8988T (cell line): Measurements from ENCODE around the gene TLE5.
"Not testable (repeated sequence)": the region's sequence is repeated elsewhere in the genome, so short reads cannot be mapped to it uniquely, and the experiment has no call there.

Experiments used
- DNase-seq: peaks from one replicate; pipeline ENCODE4 v3.0.0; 2011

Gene TLE5

GRCh38 chr19:3020321-3020960, 41.9 kb downstream of the TLE5 start:
- no peak for DNase-seq

- no peak for DNase-seq
Measured at GRCh38 chr19:3019211-3019854, 43.0 kb downstream of the TLE5 start.

- DNase-seq = no peak
Measured at GRCh38 chr19:3017923-3018322, 44.4 kb downstream of the TLE5 start.

GRCh38 chr19:3015126-3016057, 46.9 kb downstream of the TLE5 start:
- no peak for DNase-seq

- DNase-seq = no peak
Measured at GRCh38 chr19:3014135-3014534, 48.2 kb downstream of the TLE5 start.

GRCh38 chr19:3013263-3013725, 49.0 kb downstream of the TLE5 start:
- no peak for DNase-seq

GRCh38 chr19:3012621-3013262, 49.6 kb downstream of the TLE5 start:
- no peak for DNase-seq

GRCh38 chr19:3012059-3012458, 50.2 kb downstream of the TLE5 start:
- DNase-seq = not testable (repeated sequence)

GRCh38 chr19:3010871-3011270, 51.4 kb downstream of the TLE5 start:
- DNase-seq = no peak

GRCh38 chr19:3008994-3009393, 53.3 kb downstream of the TLE5 start:
- no peak for DNase-seq

GRCh38 chr19:3007975-3008374, 54.3 kb downstream of the TLE5 start:
- no peak for DNase-seq

- no peak for DNase-seq
Measured at GRCh38 chr19:3006075-3006767, 56.1 kb downstream of the TLE5 start.

- no peak for DNase-seq
Measured at GRCh38 chr19:3005345-3005744, 57.0 kb downstream of the TLE5 start.

- DNase-seq = no peak
Measured at GRCh38 chr19:3004522-3004921, 57.8 kb downstream of the TLE5 start.

GRCh38 chr19:3003046-3003445, 59.2 kb downstream of the TLE5 start:
- DNase-seq = no peak
